ENCODE results near the gene GMDS.

GMDS gene

GRCh38 chr6:1820165-1820564 is 425.2 kb downstream of the GMDS start:
- no peak for DNase-seq
- no peaks in the 10 kb centered on the region for H3K36me3 ChIP-seq
- no peaks in the 10 kb centered on the region for H3K27me3 ChIP-seq
- H3K4me1 ChIP-seq, result no peaks in the 10 kb centered on the region
- no peaks in the 10 kb centered on the region for H3K9me3 ChIP-seq
- no peak overlapping the region for H3K4me3 ChIP-seq (ENCODE audit: low read depth, low read length)
- TF ChIP-seq, protein P1, sequence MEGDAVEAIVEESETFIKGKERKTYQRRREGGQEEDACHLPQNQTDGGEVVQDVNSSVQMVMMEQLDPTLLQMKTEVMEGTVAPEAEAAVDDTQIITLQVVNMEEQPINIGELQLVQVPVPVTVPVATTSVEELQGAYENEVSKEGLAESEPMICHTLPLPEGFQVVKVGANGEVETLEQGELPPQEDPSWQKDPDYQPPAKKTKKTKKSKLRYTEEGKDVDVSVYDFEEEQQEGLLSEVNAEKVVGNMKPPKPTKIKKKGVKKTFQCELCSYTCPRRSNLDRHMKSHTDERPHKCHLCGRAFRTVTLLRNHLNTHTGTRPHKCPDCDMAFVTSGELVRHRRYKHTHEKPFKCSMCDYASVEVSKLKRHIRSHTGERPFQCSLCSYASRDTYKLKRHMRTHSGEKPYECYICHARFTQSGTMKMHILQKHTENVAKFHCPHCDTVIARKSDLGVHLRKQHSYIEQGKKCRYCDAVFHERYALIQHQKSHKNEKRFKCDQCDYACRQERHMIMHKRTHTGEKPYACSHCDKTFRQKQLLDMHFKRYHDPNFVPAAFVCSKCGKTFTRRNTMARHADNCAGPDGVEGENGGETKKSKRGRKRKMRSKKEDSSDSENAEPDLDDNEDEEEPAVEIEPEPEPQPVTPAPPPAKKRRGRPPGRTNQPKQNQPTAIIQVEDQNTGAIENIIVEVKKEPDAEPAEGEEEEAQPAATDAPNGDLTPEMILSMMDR (IDR thresholded peaks at IDR 0.05; ENCODE audit: low read depth, low read length), result no peak

DNA sequence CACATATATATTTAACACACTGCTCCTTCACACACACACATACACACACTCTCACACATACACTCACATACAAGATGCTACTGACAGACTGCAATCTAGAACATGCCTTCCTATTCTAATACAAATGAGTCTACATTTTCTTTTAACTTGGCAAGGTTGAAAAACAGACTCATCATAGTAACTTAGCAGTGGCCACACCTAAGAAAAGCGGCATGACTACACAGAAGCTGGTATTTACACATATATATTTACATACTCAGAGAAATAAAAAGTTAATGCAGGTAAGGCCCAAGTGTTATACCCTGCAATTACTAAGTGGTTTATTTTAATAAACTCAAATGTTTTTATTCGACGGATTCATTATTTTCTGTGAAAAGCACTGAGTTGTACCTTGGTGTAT is 426.4 kb downstream of the GMDS start:
- TF ChIP-seq, protein P1 (IDR thresholded peaks at IDR 0.05; ENCODE audit: low read depth, low read length), result no peak
- no peaks in the 10 kb centered on the region for H3K4me1 ChIP-seq
- no peaks in the 10 kb centered on the region for H3K36me3 ChIP-seq
- no peak for DNase-seq
- H3K27me3 ChIP-seq, result no peaks in the 10 kb centered on the region
- H3K9me3 ChIP-seq, result no peaks in the 10 kb centered on the region
- H3K4me3 ChIP-seq (ENCODE audit: low read depth, low read length), result no peak overlapping the region

DNA sequence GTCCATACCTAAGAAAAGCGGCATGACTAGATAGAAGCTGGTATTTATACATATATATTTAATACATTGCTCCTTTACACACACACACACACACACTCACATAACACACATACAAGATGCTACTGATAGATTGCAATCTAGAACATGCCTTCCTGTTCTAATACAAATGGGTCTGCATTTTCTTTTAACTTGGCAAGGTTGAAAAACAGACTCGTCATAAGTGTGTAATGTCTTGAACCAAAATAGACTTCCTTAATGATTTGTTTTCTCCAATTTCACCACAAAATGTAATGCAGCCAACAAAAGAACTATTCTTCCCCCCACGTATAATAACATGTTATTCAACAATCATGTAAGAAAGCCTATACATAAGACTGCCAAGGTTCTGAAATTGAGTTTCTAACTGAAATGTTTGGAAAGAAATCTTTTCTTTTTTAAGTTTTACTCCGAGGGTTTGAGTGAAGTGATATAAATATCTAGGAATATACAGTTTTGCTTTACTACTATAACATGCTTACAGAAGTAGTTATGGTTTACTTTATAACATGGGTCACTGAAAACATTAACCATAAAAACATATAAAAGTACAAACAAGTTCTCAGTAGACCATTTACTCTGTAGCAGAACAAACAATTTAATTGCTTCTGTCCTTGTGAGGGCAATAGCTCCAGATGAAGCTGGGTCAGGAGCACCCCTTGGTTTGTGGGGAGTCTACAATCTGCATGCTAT is 428.2 kb downstream of the GMDS start:
- no peaks in the 10 kb centered on the region for H3K4me1 ChIP-seq
- H3K4me3 ChIP-seq (ENCODE audit: low read depth, low read length), result no peak overlapping the region
- H3K9me3 ChIP-seq, result no peaks in the 10 kb centered on the region
- H3K27me3 ChIP-seq, result no peaks in the 10 kb centered on the region
- TF ChIP-seq, protein P1 (IDR thresholded peaks at IDR 0.05; ENCODE audit: low read depth, low read length), result no peak
- H3K36me3 ChIP-seq, result no peaks in the 10 kb centered on the region
- DNase-seq, result no peak

DNA sequence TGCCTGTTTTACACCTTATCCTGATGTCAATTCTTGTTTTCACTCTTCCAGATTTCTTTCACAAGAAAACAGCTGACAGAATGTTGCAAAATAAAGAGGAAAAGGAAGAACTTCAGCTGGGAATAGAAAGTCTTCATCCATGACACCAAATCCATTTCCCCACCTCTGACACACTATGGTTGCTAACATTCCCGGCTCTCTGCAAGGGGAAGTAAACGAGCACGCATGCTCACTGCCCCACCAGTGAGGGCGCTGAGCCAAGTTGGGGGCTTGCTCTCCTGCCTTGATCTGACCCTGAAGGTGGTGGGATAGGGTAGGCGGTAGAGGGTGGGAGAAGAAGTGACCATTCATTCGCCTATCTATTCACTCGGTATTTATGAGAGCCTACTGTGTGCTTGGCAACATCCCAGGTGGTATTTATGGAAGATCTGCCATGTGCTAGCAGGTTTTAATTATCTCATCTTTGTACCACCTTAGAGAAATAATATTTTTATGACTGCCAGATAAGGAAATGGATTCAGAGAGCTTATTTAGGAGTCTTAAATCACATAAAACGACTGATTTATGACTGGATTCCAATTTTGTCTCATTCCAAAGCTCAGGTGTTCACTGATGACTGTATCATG is 429.5 kb downstream of the GMDS start:
- DNase-seq, result no peak
- Histone ChIP-seq H3K27me3 (no peaks in the 10 kb centered on the region), H3K9me3 (no peaks in the 10 kb centered on the region), H3K4me3 (ENCODE audit: low read depth, low read length) (no peak overlapping the region), H3K4me1 (no peaks in the 10 kb centered on the region), H3K36me3 (no peaks in the 10 kb centered on the region)
- TF ChIP-seq, protein P1 (IDR thresholded peaks at IDR 0.05; ENCODE audit: low read depth, low read length), result no peak

DNA sequence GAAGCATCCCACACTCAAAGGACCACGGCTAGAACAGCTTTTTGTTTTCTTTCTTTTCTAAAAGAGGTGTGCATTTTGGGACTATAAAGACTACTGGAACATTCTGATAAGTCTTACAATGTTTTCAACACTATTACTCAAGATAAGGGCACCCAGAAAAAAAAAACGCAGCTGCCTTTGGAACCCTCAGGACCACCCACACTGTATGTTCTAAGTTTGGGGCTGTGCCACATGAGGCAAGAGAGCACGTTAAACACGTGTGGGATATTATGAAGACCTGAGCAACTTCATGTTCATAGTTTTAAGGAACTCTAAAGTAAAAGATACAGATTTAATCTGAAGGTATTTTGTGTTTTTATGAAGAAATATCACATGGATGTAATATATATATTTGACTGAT is 431.1 kb downstream of the GMDS start:
- Histone ChIP-seq H3K4me1 (peaks cover 3% of the 10 kb centered on the region; the same call in 1 of the 2 replicates), H3K4me3 (ENCODE audit: low read depth, low read length) (no peak overlapping the region), H3K27me3 (no peaks in the 10 kb centered on the region), H3K9me3 (no peaks in the 10 kb centered on the region), H3K36me3 (no peaks in the 10 kb centered on the region)
- no peak for DNase-seq
- TF ChIP-seq, protein P1 (IDR thresholded peaks at IDR 0.05; ENCODE audit: low read depth, low read length), result no peak

- Histone ChIP-seq H3K36me3 (no peaks in the 10 kb centered on the region), H3K27me3 (no peaks in the 10 kb centered on the region), H3K9me3 (no peaks in the 10 kb centered on the region), H3K4me1 (peaks cover 3% of the 10 kb centered on the region; the same call in 1 of the 2 replicates), H3K4me3 (ENCODE audit: low read depth, low read length) (no peak overlapping the region)
- TF ChIP-seq, protein P1 (IDR thresholded peaks at IDR 0.05; ENCODE audit: low read depth, low read length), result no peak
- no peak for DNase-seq
Observed at GRCh38 chr6:1812487-1812886, 432.9 kb downstream of the GMDS start.
